ENCODE results near the gene YY1. TPM values are rescaled to one million over a fixed set of nuclear protein-coding genes. Genes with fewer than 3 reads are reported as not detected.

Gene YY1
- total and polyA plus RNA-seq, 2 of the 8 experiments (the other 6 are each of a cell fraction or from before 2014, with no cell fraction given) = 26.4 to 106 TPM

GRCh38 chr14:100278702-100279101 lies 39.8 kb downstream of the YY1 start:
- no peak overlapping the region for H3K4me2 ChIP-seq (ENCODE audit: insufficient read depth in 1 of 2, low read depth in 2 of 2, low read length in 2 of 2)
- H3K36me3 ChIP-seq (ENCODE audit: control insufficient read depth in 2 of 4, insufficient read depth in 4 of 4, low read length in 3 of 4) = peaks cover 7 to 33% (median 11%) of the 10 kb centered on the region in 4 experiments; a peak in 7 of 8 replicates
- H3K14ac ChIP-seq (ENCODE audit: insufficient read length) = no peak overlapping the region
- no peak overlapping the region for H3K27ac ChIP-seq (ENCODE audit: low read depth, low read length)
- H4K8ac ChIP-seq (ENCODE audit: extremely low read depth, insufficient read depth, low read length) = no peak overlapping the region
- no peaks in the 10 kb centered on the region for H3K27me3 ChIP-seq (replicated peaks in 1 of 4; ENCODE audit: control insufficient read depth in 3 of 4, extremely low read depth in 1 of 4, insufficient read depth in 3 of 4, low read length in 3 of 4)
- H3K9me3 ChIP-seq (ENCODE audit: insufficient read depth in 2 of 2, low read depth in 1 of 2, low read length in 1 of 2) = no peaks in the 10 kb centered on the region
- FAIRE-seq = no peak
- no peak overlapping the region for H4K91ac ChIP-seq (replicated peaks; ENCODE audit: insufficient read length, low read length)
- DNase-seq (ENCODE audit: low read depth in 1 of 2, low spot score in 2 of 2) = no peak
- H3K23ac ChIP-seq (ENCODE audit: insufficient read length) = no peak overlapping the region
- no peak overlapping the region for H3K4ac ChIP-seq (replicated peaks; ENCODE audit: insufficient read length, low read depth, low read length)
- POLR2A ChIA-PET (ENCODE audit: partially characterized antibody) = interaction anchor here (0.7 kb wide), 1 partner anchor 41 kb away, joined by 3 read pairs; no protein-coding TSS in a partner anchor
- peaks cover 10 to 30% of the 10 kb centered on the region in 2 experiments for H4K20me1 ChIP-seq (replicated peaks in 1 of 2; ENCODE audit: control insufficient read depth in 1 of 2, insufficient read depth in 2 of 2, low read length in 2 of 2)
- no peak overlapping the region for H3K4me3 ChIP-seq (ENCODE audit: extremely low read depth in 1 of 4, insufficient read depth in 2 of 4, low read depth in 3 of 4, low read length in 4 of 4)
- no peak overlapping the region for H2AK5ac ChIP-seq (ENCODE audit: low read depth, low read length)
- no peak overlapping the region for H2BK15ac ChIP-seq (ENCODE audit: low read length)
- no peak overlapping the region for H4K5ac ChIP-seq (ENCODE audit: insufficient read length, low read depth, low read length)
- H2BK120ac ChIP-seq (replicated peaks; ENCODE audit: low read depth, low read length) = no peak overlapping the region
- CTCF ChIA-PET (ENCODE audit: partially characterized antibody) = interaction anchor here (1.8 kb wide), 1 partner anchor 10 kb away, joined by 6 read pairs; no protein-coding TSS in a partner anchor
- TF ChIP-seq JUND (IDR thresholded peaks at IDR 0.05; ENCODE audit: low read length) = no peak
- no peak for TF ChIP-seq JUN (IDR thresholded peaks at IDR 0.05; ENCODE audit: low read depth, low read length)
- no peak for TF ChIP-seq SRF (IDR thresholded peaks at IDR 0.05; ENCODE audit: low read depth, low read length)
- TF ChIP-seq TBP (IDR thresholded peaks at IDR 0.05; ENCODE audit: low read depth, low read length) = no peak
- TF ChIP-seq, protein P1, sequence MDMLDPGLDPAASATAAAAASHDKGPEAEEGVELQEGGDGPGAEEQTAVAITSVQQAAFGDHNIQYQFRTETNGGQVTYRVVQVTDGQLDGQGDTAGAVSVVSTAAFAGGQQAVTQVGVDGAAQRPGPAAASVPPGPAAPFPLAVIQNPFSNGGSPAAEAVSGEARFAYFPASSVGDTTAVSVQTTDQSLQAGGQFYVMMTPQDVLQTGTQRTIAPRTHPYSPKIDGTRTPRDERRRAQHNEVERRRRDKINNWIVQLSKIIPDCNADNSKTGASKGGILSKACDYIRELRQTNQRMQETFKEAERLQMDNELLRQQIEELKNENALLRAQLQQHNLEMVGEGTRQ (IDR thresholded peaks at IDR 0.05; ENCODE audit: low read length) = no peak
- TF ChIP-seq RNF2 (IDR thresholded peaks at IDR 0.05; ENCODE audit: borderline replicate concordance, low read depth, low read length, missing control alignments, poor library complexity, severe bottlenecking) = no peak
- H2AFZ ChIP-seq (ENCODE audit: low read length) = no peak overlapping the region
- H3K4me1 ChIP-seq (replicated peaks in 1 of 4; ENCODE audit: control insufficient read depth in 3 of 4, insufficient read depth in 4 of 4, low read length in 3 of 4) = peaks cover 0 to 14% (median 2%) of the 10 kb centered on the region in 4 experiments; a peak in 6 of 7 replicates
- no peaks in the 10 kb centered on the region for H3K23me2 ChIP-seq (ENCODE audit: low read depth, low read length)
- WGBS, 2 experiments (ENCODE audit: extremely low coverage in 1 of 2, insufficient coverage in 1 of 2, insufficient read length in 1 of 2, insufficient replicate concordance in 2 of 2, low coverage in 1 of 2, low lambda C conversion rate in 2 of 2, missing lambda C conversion rate in 1 of 2) = 96% methylated on average over 8 of the region's 8 CpGs; no CpG with 5 or more reads in 1 of the 2 experiments
- peaks cover 6 to 83% of the 10 kb centered on the region in 2 experiments for H3K79me2 ChIP-seq (ENCODE audit: control insufficient read depth in 1 of 2, insufficient read depth in 2 of 2, low read length in 2 of 2)
- H3K9ac ChIP-seq (replicated peaks in 1 of 4; ENCODE audit: extremely low read depth in 1 of 4, low read depth in 3 of 4, low read length in 3 of 4) = no peak overlapping the region
- no peak overlapping the region for H3K18ac ChIP-seq (ENCODE audit: extremely low read depth, low read length)
- H2BK20ac ChIP-seq (ENCODE audit: low read length) = no peak overlapping the region
- H3K79me1 ChIP-seq (ENCODE audit: low read depth, low read length) = peaks cover 20% of the 10 kb centered on the region
- no peak overlapping the region for H3K56ac ChIP-seq (replicated peaks; ENCODE audit: insufficient read length, low read depth, low read length)
- H2BK5ac ChIP-seq (ENCODE audit: low read depth, low read length) = no peak overlapping the region
- no peak overlapping the region for H2BK12ac ChIP-seq (ENCODE audit: low read depth, low read length)
